AG04449 (cell line): ENCODE data around the gene MAD1L1.

Experiments
- CTCF ChIA-PET: fragments of 350-600 bp; formaldehyde crosslinking; extraction: SDS; loops from one replicate; lab custom pipeline; 2021; ENCODE audit warnings: antibody characterized with exemption; lab: Yijun Ruan, JAX
- POLR2A ChIA-PET: fragments of 400-600, 350-600 bp; formaldehyde crosslinking; extraction: SDS; loops from one replicate; lab custom pipeline; 2020; ENCODE audit warnings: antibody characterized with exemption, inconsistent platforms; lab: Yijun Ruan, JAX
- DNase-seq: peaks from one replicate; pipeline ENCODE4 v3.0.0-alpha.2; 2010; ENCODE audit warnings: low read depth, low spot score
- H3K4me3 ChIP-seq: 2 replicates; pipeline ENCODE4 v1.5.1; 2011; ENCODE audit warnings: low read depth, mild to moderate bottlenecking, control low read depth, low read length
- TF ChIP-seq, protein P1 (sequence below): IDR thresholded peaks from one replicate; pipeline ENCODE4 v1.5.1; 2011; ENCODE audit warnings: mild to moderate bottlenecking, moderate library complexity, low read length, control low read depth, inconsistent platforms; ENCODE audit not compliant: insufficient read depth; ENCODE audit errors: missing control alignments

Gene MAD1L1

DNA sequence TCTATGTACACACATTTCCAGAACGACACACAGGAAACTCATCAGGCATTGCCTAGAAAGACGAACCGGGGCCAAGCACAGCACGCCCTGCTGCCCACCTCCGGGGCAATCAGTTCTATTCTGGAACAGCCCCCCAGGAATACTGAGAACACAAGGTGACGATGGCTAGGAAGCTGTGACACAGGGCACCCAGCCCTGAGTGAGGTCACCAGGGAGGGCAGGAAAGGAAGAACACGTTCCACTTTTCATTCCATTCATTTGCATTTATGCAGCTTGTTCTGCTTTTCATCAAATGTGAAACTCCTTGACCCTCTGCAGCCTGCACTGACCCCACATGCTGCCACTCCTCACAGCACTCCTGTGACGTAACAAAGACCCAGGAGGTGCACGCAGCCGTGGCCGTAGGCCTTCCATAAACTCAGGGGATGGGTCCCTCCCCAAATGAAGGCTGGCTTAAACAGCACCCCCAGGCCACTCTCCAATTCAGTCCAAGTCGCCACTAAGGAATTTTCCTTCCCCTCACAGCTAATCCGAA lies 28.9 kb downstream of the MAD1L1 start:
- ChIA-PET CTCF (interaction anchor here (1.0 to 2.4 kb wide), 8 partner anchors 9 to 291 kb away, joined by 3 to 9 read pairs (median 4); no protein-coding TSS in a partner anchor), POLR2A (no interaction called here)
- H3K4me3 ChIP-seq: no peak overlapping the region
- TF ChIP-seq, protein P1, sequence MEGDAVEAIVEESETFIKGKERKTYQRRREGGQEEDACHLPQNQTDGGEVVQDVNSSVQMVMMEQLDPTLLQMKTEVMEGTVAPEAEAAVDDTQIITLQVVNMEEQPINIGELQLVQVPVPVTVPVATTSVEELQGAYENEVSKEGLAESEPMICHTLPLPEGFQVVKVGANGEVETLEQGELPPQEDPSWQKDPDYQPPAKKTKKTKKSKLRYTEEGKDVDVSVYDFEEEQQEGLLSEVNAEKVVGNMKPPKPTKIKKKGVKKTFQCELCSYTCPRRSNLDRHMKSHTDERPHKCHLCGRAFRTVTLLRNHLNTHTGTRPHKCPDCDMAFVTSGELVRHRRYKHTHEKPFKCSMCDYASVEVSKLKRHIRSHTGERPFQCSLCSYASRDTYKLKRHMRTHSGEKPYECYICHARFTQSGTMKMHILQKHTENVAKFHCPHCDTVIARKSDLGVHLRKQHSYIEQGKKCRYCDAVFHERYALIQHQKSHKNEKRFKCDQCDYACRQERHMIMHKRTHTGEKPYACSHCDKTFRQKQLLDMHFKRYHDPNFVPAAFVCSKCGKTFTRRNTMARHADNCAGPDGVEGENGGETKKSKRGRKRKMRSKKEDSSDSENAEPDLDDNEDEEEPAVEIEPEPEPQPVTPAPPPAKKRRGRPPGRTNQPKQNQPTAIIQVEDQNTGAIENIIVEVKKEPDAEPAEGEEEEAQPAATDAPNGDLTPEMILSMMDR: no peak
- no peak for DNase-seq

DNA sequence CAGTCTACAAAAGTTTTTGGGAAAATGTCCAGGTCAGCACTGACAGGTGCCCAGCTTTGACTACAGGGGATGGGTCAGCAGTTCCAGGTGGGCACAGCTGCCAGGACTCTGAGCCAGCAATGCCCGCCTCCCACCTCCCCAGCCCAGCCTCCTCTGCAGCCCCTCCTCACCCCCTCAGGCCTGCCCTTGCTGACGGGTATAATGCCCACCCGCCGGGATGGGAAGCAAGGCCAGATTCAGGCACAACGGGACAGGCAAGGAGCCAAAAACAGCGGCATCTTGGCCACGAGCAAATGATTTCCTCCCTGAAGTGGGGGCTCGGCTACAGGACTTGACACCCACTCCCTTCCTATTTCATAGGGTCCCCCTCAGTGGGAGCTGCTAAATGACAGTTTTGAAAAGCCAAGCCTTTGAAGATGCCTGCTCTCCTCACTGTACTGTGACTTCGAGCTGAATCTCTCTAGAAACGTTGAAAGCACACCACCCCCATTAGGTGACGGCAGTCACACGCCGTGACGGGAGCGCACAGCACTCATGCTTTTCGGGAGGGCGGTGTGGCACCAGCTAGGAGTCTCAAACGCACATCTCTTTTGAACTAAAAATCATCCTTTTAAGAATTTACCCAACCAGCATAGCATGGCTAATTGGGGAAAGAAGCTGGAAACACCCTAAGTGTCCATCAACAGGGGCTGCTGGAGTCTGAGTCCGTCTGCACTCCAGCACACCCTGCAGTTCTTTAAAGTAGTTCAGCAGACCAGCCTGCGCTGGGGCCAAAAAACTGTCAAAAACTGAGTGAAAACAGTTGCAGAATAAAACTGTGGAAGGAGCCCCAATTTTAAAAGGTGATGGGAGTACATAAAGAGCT lies 29.6 kb downstream of the MAD1L1 start:
- TF ChIP-seq, protein P1: no peak
- ChIA-PET CTCF (interaction anchor here (1.0 to 2.4 kb wide), 9 partner anchors 8 to 291 kb away, joined by 3 to 9 read pairs (median 4); no protein-coding TSS in a partner anchor), POLR2A (no interaction called here)
- no peak overlapping the region for H3K4me3 ChIP-seq
- DNase-seq: no peak

DNA sequence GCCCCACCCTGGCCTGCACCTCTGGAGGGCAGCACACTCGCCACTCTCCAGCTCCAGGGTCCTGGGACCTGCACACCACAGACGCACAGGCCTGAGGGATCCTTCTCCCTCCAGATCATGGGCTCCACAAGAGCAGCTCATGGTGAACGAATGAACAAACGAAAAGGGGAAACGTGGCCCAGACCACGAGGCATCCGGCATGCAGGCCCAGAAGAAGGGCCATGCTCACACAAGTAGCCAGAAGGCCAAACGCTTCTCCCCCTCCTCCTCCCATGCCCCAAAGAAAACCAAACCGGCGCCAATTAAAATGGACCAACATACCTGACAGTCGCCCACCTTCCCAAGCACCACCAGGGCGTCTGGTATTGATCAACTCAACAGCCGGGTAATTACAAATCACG lies 30.4 kb downstream of the MAD1L1 start:
- no peak for DNase-seq
- TF ChIP-seq, protein P1: no peak
- ChIA-PET POLR2A (no interaction called here), CTCF (interaction anchor here (1.1 to 2.4 kb wide), 3 partner anchors 45 to 280 kb away, joined by 3 to 9 read pairs (median 4); no protein-coding TSS in a partner anchor)
- no peak overlapping the region for H3K4me3 ChIP-seq

DNA sequence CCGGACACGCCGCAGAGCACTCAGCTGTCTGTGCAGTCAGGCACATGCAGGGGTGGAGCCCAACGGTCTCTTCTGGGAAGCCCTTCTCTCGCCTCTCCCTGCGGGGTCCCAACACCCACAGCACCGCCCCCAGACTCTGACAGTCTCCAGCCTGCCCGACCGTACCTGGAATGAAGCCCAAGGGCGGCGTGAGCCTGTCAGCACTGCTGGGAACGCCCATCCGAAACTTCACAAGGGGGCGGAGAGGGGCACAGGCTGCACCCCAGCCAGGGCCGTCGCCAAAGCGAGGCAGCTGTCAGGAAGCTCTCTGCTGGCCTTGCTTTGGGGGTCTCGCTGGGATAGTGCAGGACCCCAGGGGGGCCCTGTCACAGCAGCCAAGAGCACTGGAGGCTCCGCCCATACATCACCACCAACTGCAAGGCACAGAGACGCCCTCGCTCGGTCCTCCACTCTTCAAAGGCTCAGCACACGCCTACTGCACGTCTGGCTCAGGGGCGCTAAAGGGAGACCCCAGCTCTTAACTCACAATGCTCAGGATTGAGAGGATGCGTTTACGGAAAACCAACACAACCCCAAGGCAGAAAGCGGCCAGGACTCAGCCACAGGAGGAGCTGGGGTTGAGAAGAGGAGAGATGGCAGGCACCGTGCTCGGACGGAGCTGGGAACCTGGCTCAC lies 30.9 kb downstream of the MAD1L1 start:
- H3K4me3 ChIP-seq: no peak overlapping the region
- ChIA-PET POLR2A (no interaction called here), CTCF (interaction anchor here (1.3 to 2.4 kb wide), 4 partner anchors 8 to 279 kb away, joined by 3 to 9 read pairs (median 6); no protein-coding TSS in a partner anchor)
- TF ChIP-seq, protein P1: no peak
- no peak for DNase-seq

DNA sequence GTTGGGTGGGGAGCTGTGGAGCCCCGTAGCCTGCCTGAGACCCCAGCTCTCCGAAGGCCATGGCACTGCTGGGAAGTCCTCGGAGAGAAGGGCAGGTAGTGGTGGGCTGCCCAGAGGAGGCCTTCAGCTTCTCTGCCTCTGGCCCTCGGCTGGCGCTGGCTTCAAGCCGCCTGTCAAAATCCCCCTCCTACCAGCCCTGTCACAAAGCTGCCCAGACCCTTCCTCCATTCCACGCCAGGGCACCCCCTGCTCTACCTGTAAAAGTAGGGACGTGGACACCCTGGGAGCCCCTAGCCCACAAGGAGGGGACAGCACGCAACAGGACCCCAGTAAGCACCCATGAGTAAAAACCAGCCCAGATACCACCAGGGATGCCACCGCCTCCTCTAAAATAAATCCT lies 31.6 kb downstream of the MAD1L1 start:
- ChIA-PET POLR2A (no interaction called here), CTCF (interaction anchor here (1.3 to 2.0 kb wide), 2 partner anchors 8 to 101 kb away, joined by 3 to 9 read pairs; no protein-coding TSS in a partner anchor)
- no peak for DNase-seq
- TF ChIP-seq, protein P1: no peak
- no peak overlapping the region for H3K4me3 ChIP-seq

DNA sequence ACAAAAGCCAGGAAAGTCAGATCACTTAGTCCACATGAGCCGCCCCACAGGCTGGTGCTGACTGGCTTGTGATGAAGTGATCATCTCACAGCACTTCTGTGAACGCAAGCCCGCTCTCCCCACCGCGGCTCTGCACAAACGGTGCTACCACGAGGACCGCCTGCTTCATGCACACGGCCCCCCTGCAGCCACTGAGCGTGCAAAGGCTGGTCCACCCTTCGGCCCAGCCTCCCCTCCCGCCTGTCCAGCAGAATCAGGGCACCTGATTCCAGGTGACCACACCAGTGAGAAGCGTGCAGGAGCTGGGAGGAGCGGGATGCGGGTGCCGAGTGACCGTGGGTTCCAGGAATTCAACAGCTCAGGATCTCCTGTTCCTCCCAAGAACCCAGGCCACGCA lies 32.2 kb downstream of the MAD1L1 start:
- no peak overlapping the region for H3K4me3 ChIP-seq
- ChIA-PET CTCF (interaction anchor here (0.6 to 2.0 kb wide), 3 partner anchors 9 to 101 kb away, joined by 3 to 9 read pairs (median 3); no protein-coding TSS in a partner anchor), POLR2A (no interaction called here)
- TF ChIP-seq, protein P1: no peak
- DNase-seq: no peak
